Ovary (tissue), 3 donors: ENCODE results near the gene APBA1.

Experiments used
- CTCF ChIP-seq, 3 donors: fragments of 450-650 bp in 2 of 3; fragments of 200-600 bp in 1 of 3; IDR thresholded peaks; one replicate each; pipeline versions ENCODE4 v1.5.1 to v1.8.0; 2016 to 2022; ENCODE audit warnings: antibody characterized with exemption in 3 of 3, mild to moderate bottlenecking in 1 of 3
- POLR2A ChIP-seq: fragments of 450-650 bp; IDR thresholded peaks from one replicate; pipeline ENCODE4 v1.6.1; 2017; ENCODE audit warnings: antibody characterized with exemption, mild to moderate bottlenecking, moderate library complexity
- donor health status: DM: no; HTN: no; CAD: no.

GRCh38 chr9:69637817-69638200 is 34.4 kb downstream of the APBA1 start:
- TF ChIP-seq CTCF (IDR thresholded peaks at IDR 0.05) (no peak), POLR2A (no peak)
